Dermis microvascular lymphatic vessel endothelial cell (primary cell): ENCODE results near the gene LRRC66. TPM values are rescaled to one million over a fixed set of nuclear protein-coding genes. Genes with fewer than 3 reads are reported as not detected.

Experiments
- DNase-seq, 2 donors: peaks; one replicate each; pipeline versions ENCODE4 v3.0.0 to v3.0.0-alpha.2; 2010; ENCODE audit warnings: low read depth in 2 of 2
- total RNA-seq: library from RNA; depleted of rRNA; stranded (reverse); fragments of >200 nt; gene quantifications from 2 replicates; pipeline ENCODE4 v1.2.1, GENCODE V29; 2014

LRRC66 gene
- total RNA-seq, 1 donor from 2014 or later: 0.13 TPM

DNA sequence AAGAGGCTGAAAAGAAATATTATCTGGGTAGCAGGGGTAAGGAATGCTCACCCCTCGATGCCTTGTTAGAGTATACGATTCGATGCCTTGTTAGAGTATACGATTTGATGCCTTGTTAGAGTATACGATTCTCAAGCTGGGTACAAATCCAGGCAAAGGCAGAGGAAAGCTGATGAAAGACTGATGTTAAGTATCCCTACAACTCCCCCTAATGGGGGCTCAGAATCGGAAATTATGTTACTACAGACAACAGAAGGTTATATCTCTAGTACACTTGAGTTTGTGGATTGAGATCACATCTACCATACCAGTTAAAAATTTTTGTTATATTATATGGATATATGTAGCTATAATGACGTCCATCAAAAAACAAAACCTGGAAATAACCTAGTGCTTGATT, 4.8 kb downstream of the LRRC66 start:
- peak; percentile 10 to 39 for DNase-seq

DNA sequence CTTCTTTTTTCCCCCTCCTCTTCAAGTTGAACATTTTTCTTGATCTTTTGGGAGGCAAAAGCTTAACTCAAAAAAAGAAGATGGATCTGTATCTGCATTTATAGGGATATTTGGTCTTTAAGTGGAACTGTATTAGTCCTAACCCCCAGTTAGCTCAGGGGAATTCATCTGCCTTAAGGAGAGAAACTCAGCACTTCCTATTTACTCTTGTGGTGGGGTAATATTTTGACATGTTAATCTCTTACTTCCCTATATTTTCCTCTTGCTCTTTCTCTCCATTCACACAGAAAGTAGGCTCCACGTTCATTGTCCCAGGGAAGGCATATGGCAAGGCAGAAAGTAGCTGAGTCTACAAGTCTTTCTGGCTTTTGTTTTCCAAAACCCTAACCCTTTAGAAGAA, 5.3 kb downstream of the LRRC66 start:
- DNase-seq: no peak

DNA sequence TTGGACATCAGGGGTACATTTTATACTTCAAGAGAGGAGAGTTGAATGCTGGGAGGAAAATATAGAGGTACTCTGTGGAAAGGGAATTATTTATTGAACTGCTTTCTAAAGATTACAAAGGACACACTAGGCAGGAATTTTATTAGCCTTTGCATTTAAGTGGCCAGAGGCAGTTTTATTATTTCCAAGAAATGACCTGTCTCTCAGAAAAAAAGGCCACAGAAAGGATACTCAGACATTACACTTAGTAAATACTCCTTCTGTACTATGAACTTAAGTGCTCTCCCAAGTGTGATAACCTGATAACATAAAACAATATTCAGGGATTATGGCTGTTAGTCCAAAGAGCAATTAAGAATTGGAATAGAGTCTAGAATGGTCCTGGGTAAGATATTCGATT, 7.5 kb downstream of the LRRC66 start:
- no peak for DNase-seq

DNA sequence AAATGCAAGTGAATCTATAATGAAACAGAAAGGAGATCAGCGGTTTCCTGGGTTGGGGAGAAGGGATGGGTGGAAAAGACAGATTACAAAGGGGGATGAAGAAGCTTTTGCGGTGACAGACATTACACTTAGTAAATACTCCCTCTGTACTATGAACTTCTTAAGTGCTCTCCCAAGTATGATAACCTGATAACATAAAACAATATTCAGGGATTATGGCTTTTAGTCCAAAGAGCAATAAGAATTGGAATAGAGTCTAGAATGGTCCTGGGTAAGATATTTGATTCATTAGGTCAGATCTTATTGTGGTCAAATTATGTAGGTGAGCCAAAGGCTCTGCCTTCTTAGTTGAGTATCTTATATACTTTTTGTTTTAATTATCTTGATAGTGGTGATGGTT, 9.2 kb downstream of the LRRC66 start:
- DNase-seq: no peak

DNA sequence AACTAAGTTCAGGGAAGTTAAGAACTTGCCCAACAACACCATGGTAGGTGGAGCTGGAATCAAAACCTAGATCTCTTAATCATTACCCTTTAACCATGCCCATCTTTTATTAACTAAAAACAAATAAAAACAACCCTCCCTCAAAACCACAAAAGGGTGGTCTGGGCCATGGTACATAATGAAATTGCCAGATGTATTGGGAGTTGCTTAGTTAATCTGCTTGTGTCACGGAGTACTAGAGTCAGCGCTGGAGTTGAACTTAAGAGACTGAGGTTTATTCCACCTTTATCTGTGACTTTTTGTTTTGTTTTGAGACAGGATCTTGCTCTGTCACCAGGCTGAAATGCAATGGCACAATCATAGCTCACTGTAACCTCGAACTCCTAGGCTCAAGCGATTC, 13.3 kb downstream of the LRRC66 start:
- DNase-seq: no peak

DNA sequence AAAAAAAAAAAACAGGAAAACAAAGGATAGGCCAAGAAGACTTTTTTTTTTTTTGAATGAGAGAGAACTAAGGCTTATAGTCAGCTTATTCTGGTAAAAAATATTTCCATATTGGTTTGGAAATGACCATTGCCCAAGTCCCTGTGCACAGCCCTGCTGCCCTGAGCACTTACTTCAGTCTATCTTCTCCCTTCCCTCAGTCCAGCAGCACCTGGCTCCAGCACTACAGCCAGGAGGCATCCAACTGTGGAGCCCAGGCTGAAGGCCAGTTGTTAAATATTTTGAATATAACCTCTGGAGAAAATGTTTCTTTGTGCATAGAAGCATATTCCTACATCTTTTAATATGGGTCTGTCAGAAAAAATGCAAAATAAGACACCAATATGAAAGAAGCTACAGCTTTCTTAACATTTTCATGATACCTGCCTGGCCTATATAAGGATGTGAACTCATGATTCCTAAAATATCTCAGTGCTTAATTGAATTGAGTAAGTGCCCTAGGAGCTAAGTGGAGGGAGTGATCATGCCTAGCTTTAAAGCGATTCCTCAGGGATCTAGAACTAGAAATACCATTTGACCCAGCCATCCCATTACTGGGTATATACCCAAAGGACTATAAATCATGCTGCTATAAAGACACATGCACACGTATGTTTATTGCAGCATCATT, 14.4 kb downstream of the LRRC66 start:
- DNase-seq: no peak

DNA sequence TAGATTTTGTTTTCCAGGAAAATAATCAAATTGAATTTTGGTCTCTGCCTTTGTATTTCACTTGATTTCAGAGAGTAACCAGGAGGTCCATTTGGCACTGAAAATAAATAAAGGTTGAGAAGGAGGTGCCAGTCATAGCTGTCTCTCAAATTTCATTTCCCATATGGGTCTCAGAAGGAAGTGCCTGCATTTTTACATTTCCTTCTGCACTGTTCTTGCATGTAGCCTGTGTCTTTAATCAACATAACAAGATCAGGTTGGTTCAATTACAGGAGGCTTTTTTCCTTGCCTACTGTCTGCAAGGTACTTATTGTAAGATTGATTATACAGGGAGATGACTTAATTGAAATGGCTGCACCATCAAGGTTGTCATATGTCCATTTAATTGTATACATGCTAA, 15.7 kb downstream of the LRRC66 start:
- DNase-seq: no peak

DNA sequence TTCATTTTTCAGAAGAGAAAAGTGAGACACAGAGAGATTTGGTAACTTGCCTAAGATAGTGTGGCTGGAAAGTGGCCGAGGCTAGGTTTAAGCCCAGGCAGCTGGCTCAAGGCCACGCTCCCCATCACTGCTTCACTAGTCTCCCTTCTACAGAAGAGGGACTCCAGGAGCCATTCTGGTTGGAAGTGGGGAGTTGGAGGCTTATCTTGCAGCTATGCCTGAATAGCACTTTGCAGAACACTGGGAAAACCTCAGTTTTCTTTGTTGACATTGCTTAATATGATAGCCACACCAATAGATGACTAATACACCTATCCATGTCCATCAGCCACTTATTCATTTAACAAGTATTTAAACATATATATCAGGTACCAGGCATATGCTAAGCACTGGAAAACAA, 18.5 kb downstream of the LRRC66 start:
- DNase-seq: no peak

DNA sequence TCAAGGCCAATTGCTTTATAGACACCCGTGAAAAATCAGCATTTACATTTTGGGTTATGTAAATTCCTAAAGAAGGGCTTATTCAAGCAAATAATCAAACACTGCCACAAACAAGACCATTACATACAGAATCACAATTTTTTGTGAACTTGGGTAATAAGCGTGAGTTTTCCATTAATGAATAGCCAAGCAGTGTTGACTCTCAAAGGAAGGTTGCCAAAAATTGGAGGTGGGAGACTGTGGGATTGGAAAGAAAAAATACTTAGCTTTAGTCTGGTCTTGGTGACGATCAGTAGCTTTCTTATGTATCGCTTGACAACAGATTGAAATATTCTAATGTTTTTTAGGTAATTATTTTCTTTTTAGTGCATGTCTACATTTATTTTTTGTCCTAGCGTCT, 20.9 kb downstream of the LRRC66 start:
- no peak for DNase-seq

DNA sequence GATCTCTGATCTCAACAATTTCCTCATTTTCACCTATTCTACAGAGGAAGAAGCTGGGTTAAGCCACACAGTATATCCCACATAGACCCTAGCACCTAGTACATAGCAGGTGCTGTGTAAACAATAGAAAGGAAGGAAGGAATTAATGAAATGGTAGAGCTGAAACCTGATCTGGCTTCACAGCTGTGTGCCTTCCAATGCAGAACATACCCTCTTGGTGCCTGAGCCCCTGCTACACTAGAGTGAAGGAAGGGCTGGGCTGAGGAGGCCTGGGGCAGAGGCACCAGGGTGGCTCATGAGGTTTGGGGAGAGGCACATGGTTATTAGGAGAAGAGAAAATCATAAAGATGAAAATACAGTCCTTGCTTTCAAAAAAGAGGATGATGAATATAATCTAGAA, 21.3 kb downstream of the LRRC66 start:
- DNase-seq: no peak

DNA sequence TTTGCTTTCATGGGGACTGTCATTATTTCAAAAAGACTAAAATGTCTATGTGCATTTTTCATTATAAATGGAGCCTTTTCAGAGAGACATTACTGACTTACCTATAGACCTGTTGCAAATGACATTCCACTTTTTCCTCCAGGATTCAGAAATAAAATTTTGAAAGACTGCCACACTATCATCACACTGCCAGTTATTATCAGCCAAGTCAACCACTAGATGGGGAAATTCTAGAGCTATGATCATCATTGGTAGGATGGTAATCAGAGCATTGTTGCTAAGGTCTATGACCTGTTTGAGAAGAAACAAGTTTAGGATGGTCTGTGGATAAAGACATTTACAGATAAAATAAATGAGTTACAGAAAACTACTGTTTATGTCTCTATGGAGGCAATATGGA, 22.5 kb downstream of the LRRC66 start:
- DNase-seq: no peak

DNA sequence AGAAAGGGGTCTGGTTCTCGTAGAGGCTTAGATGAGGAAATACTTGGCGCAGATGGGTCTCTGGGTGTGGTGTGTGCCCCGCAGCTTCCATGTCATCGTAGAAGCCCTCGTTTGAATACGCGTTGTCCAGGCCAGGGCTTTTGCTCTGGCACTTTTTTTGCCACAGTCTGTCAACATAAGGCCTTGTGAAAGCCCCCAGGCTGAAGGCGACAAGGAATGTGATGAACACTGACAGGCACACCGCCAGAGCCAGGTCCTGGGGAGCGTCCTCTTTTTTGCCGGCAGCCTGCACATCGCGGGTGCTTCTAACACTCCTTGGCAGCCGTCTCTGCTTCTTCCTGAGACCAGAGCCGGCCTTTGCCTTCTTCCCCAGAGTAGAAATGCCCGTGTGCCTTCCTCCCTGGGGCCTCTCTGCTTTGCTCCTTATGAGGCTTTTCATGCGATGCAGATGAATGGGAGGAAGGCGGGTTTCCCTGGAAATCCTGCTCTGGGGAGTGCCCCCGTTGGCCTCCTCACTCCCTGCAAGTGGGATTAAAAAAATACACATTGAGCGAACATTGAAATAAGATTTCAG, 24.4 kb downstream of the LRRC66 start:
- DNase-seq: no peak

DNA sequence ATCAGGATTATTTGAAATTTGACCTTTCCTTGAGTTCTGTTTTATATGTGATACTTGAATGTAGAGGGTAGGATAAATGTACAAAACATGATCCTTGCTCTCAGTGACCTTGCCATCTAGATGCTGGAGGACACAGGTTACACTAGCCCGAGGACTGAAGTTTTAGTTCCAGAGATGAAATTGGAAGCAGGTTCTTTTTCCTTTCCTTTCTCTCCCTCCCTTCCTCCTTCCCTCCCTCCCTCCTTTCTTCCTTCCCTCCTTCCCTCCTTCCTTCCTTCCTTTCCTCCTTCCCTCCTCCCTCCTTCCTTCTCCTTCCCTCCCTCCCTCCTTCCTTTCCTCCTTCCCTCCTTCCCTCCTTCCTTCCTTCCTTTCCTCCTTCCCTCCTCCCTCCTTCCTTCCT, 54.3 kb downstream of the LRRC66 start:
- no peak for DNase-seq

DNA sequence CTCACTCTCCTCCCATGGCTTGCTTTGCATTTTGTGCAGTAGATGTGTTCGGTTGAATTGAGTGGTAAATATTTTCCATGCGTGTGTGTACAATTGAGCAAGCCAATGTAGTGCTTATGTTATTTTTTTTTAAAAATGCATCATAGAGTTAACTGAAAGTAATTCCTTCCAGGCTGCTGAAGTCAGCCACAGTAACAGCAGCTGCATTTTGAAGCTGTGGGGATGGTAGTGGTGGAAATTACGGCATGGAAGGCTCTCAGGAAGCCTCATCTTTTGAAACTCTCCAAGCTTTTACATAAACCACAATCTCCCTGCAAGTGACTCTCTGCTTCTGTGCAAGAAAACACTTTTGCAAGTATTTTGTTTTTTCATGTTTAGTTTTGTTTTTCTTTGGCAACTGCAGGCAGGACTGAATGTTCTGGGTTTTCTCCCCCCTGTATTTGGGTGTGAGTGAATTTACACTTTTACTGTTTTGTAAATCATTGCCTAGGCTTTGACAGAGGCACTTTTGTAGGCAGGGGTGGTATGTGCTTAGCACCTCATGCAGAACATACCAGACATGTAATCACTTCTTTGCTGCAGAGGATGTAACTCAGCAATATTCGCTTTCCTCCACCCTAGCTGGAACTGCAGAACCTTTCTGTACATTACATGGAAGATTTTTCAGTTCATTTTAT, 56.2 kb downstream of the LRRC66 start:
- no peak for DNase-seq

DNA sequence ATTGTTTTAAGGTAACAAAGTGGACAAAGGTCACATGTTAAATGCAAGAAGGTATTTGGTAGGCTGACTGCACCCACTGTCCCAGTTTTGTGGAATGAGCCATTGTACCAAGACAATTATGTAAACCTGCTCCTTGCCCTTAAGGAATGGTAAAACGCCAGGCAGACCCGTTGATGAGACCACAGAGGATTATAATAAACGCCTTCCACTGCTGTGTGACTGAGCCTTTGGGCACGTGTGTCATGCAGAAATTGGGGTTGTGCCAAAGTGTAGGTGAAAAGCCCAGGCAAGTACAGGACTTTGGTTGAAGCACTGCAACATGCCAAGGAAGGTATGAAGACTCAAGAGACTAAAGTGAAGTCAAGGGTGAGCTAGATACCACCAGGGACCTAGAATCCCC, 59.7 kb downstream of the LRRC66 start:
- no peak for DNase-seq

DNA sequence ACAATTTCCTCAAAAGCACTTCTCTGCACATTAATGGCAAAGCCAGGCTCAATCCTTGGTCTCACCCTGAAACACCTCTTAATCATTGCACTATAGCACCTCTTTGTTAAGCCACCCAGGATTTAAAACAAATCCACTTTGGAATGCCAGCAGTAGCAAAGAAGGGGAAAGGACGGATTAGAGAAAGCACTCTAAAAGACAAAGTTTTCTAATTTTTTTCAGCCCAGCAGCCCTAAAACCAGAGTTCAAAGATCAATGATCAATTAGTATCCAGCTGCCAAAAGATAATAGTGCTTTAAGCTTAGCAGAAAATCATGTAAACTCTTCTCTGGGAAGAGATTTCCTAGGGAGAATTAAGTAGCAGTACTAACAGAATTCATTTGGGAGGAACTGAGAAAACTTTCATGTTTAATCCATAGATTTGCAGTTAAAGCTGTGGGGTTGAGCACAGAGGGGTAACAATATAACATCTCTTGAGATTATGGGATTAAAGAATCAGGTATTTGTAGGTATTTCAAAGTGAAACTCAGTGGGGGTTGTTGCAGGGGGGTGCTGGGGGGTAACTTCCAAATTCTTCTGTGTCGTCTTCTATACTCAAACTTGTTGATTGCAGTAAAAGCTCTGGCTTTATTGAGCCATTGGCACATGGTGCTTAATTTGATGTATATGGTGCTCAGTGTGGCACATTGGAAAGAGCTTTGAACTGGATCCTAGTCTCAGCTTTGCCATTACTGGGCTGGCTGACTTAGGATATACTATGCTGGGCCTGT, 61.8 kb downstream of the LRRC66 start:
- no peak for DNase-seq

Other genes with a start within 250 kb of the LRRC66 start
- 21.4 and 31.2 TPM in 2 replicates for gene DCUN1D4, start 177.2 kb downstream of the LRRC66 start, total RNA-seq
- 8.5 and 9.4 TPM in 2 replicates for gene SGCB, start 17.9 kb upstream of the LRRC66 start, total RNA-seq
- gene SPATA18, start 30.9 kb upstream of the LRRC66 start, total RNA-seq: 1.9 and 2.2 TPM in 2 replicates